GM18505 (cell line): ENCODE data around the gene ABTB1.
"Not testable (repeated sequence)": the region's sequence is repeated elsewhere in the genome, so short reads cannot be mapped to it uniquely, and the experiment has no call there.

Experiments used
- ATAC-seq: cut with Tn5 transposase; IDR thresholded peaks from one replicate; pipeline ENCODE4 v1.9.1; 2021; ENCODE audit not compliant: unreplicated experiment
- POLR2A ChIP-seq: IDR thresholded peaks from 4 replicates; pipeline ENCODE4 v1.6.1; 2011; ENCODE audit warnings: borderline replicate concordance; ENCODE audit not compliant: insufficient read depth, insufficient read length; ENCODE audit errors: extremely low read depth

ABTB1 gene

GRCh38 chr3:127639173-127640041 lies 33.3 kb upstream of the ABTB1 start:
- no peak for ATAC-seq
- TF ChIP-seq POLR2A: no peak

- ATAC-seq: no peak
- no peak for TF ChIP-seq POLR2A
Measured at GRCh38 chr3:127640042-127640355, 32.8 kb upstream of the ABTB1 start.

GRCh38 chr3:127644641-127645370 lies 27.9 kb upstream of the ABTB1 start:
- no peak for TF ChIP-seq POLR2A
- no peak for ATAC-seq

- no peak for ATAC-seq
- no peak for TF ChIP-seq POLR2A
Measured at GRCh38 chr3:127645371-127646015, 27.3 kb upstream of the ABTB1 start.

- no peak for TF ChIP-seq POLR2A
- ATAC-seq: no peak
Measured at GRCh38 chr3:127646501-127647046, 26.2 kb upstream of the ABTB1 start.

- no peak for ATAC-seq
- no peak for TF ChIP-seq POLR2A
Measured at GRCh38 chr3:127647166-127647844, 25.4 kb upstream of the ABTB1 start.

- TF ChIP-seq POLR2A: no peak
- ATAC-seq: no peak
Measured at GRCh38 chr3:127647845-127648204, 24.9 kb upstream of the ABTB1 start.

GRCh38 chr3:127650236-127650635 lies 22.5 kb upstream of the ABTB1 start:
- ATAC-seq: no peak

GRCh38 chr3:127651516-127652172 lies 21.1 kb upstream of the ABTB1 start:
- TF ChIP-seq POLR2A: no peak
- no peak for ATAC-seq

More at GRCh38 chr3:127650236-127650635, 22.5 kb upstream of the ABTB1 start:
- TF ChIP-seq POLR2A: no peak

GRCh38 chr3:127652246-127652995 lies 20.3 kb upstream of the ABTB1 start:
- no peak for ATAC-seq
- no peak for TF ChIP-seq POLR2A

GRCh38 chr3:127654374-127654773 lies 18.4 kb upstream of the ABTB1 start:
- no peak for ATAC-seq
- TF ChIP-seq POLR2A: no peak

- ATAC-seq: not testable (repeated sequence)
Measured at GRCh38 chr3:127654993-127655392, 17.8 kb upstream of the ABTB1 start.

- ATAC-seq: no peak
- no peak for TF ChIP-seq POLR2A
Measured at GRCh38 chr3:127655641-127656040, 17.1 kb upstream of the ABTB1 start.

- no peak for TF ChIP-seq POLR2A
- no peak for ATAC-seq
Measured at GRCh38 chr3:127656906-127657305, 15.8 kb upstream of the ABTB1 start.
